GM18951 (cell line): ENCODE data around the gene CCNY.
"Not testable (repeated sequence)": the region's sequence is repeated elsewhere in the genome, so short reads cannot be mapped to it uniquely, and the experiment has no call there.

ENCODE experiments used
- POLR2A ChIP-seq: IDR thresholded peaks from 4 replicates; pipeline ENCODE4 v1.6.1; 2011; ENCODE audit warnings: mild to moderate bottlenecking; ENCODE audit not compliant: insufficient read length, insufficient read depth; ENCODE audit errors: extremely low read depth
- in situ Hi-C: fragments of 300-500 bp; cut with MboI; formaldehyde crosslinking; loops from one replicate; pipeline ENCODE4 v1.12.0; 2022; ENCODE audit warnings: low sequenced_read_pairs, mixed read lengths, inconsistent platforms; ENCODE audit not compliant: unreplicated experiment

The CCNY gene

DNA sequence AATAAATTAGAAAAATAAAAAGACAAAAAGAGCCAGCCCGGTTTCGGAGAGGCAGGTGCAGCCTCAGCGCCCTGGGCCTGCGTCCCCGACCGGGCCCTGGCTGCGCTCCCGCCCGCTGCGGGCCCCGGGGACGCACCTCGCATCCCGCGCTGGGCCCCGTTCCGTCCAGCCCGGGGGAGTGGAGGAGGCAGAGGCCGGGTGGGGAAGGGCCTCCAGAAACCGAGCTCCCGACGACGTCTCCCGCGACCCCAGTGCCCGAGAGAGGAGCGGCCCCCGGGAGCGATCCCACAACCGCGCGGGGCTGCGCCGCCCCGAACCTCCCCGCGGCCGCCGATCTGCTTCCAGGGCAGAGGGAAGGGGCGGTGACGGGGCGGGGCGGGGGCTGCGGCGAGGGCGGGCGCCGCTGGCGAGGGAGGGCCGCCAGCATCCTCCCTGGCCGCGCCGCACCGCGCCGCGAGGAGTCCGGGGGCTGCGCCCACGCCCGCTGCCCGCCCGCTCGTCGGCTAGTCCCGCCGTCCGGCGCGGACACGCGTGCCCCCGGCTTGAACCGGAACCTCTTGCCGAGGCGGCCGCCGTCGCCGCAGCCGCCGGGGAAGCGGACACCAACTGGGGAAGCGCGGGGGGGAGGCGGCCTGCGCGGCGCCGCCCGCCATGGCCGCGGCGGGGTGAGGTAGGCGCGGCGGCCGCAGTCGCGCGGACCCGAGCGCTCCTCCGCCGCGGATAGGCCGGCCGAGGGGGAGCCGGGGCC, at the start of gene CCNY:
CCNY (plus strand) TSS at position 426 of the 748 bp plus-strand sequence. CDS start 545 bp downstream, outside the sequence.
- peak; percentile 81 for TF ChIP-seq POLR2A
- in situ Hi-C loops: no loop called here

DNA sequence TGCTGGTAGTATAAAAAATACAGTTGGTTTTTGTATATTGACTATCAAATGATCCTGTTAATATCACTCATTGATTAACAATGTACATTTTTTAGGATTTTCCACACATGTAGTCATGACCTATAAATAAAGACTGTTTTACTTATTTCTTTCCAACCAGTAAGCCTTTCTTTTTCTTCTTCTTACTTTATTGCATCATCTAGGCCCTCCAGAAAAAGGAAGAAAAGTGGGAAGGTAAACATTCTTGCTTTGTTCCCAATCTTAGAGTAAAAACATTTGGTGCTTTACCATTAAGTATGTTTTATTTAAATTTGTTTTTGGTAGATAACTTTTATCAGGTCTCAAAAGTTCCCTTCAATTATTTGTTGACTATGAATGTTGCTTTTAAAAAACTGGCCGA, 47.1 kb upstream of the CCNY start:
- in situ Hi-C loops: no loop called here
- no peak for TF ChIP-seq POLR2A

DNA sequence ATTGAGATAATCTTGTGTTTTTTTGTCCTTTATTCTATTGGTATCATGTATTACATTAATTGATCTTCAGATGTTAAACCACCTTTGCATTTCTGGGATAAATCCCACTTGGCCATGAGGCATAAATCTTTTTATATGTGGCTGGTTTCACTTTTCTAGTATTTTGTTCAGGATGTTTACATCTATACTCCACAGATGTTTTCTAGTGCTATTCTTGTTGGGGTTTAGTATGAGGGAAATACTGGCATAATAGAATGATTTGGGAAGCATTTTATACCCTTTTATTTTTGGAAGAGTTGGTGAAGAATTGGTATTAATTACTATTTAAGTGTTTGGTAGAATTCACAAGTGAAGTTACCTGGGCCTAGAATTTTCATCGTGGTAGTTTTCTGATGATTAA, 41.8 kb upstream of the CCNY start:
- no peak for TF ChIP-seq POLR2A
- in situ Hi-C loops: no loop called here

DNA sequence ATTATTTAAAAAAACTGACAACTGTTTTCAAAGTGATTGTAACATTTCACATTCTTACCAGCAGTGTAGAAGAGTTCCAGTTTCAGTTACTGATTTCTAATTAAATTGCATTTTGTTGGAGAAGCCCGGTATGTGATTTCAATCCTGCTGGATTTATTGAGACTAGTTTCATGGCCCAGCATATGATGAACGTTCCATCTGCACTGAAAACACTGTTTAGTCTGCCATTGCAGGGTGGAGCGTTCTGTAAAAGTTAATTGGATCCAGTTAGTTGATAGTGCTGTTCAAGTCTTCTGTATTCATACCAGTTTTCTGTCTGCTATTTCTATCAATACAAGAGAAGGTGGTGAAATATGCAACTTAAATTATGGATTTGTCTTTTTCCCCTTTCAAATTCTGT, 37.3 kb upstream of the CCNY start:
- no peak for TF ChIP-seq POLR2A
- in situ Hi-C loops: no loop called here

GRCh38 chr10:35300063-35300699, 36.1 kb upstream of the CCNY start:
- in situ Hi-C loops: no loop called here
- no peak for TF ChIP-seq POLR2A

- no peak for TF ChIP-seq POLR2A
- in situ Hi-C loops: no loop called here
Measured at GRCh38 chr10:35304649-35305048, 31.7 kb upstream of the CCNY start.

- no peak for TF ChIP-seq POLR2A
- in situ Hi-C loops: no loop called here
Measured at GRCh38 chr10:35306852-35307251, 29.5 kb upstream of the CCNY start.

DNA sequence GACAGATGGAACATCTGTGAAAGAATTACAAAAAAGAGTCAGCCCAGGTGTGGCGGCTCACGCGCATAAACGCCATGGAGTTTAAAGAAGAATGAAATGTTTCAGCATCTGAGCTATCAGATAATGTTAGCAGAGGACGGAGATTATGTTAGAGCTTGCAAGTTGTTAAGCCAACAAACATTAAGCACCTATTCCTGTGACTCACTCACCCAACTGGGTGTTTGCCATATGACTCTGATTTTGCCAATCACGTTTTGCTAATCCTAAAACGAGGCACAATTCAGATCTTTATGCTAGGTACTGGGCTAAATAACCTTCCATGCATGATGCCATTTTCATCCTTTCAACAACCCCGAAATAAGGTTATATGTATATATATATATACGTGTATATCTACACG, 29.0 kb upstream of the CCNY start:
- in situ Hi-C loops: no loop called here

DNA sequence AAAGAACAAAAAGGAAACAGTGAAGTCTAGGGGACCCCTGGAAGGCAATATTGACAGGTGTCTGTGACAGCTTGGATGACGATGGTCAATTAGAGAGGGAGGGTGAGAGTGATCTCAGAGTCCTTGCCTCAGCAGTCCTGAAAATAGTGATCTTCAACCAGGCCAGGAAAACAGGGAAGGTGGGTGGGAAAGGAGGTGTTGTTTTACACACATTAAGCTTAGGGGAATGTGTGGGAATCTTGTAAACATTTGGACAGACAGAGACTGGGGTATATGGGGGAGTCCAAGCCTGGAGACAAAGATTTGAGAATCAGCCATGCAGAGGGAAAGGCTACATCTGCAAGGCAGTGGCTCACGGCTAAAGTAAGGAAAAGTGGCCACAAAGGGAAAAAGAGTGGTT, 27.5 kb upstream of the CCNY start:
- TF ChIP-seq POLR2A: no peak
- in situ Hi-C loops: no loop called here

More for the DNA sequence above, 29.0 kb upstream of the CCNY start:
- TF ChIP-seq POLR2A: no peak

DNA sequence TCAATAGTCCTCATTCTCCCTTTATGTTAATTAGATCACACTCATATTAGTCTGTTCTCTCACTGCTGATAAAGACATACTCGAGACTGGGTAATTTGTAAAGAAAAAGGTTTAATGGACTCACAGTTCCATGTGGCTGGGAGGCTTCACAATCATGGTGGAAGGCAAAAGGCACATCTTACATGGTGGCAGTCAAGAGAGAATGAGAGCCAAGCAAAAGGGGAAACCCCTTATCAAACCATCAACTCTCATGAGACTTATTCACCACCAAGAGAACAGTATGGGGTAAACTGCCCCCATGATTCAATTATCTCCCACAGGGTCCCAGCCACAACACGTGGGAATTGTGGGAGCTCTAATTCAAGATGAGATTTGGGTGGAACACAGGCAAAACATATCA, 22.2 kb upstream of the CCNY start:
- in situ Hi-C loops: not testable (repeated sequence)

DNA sequence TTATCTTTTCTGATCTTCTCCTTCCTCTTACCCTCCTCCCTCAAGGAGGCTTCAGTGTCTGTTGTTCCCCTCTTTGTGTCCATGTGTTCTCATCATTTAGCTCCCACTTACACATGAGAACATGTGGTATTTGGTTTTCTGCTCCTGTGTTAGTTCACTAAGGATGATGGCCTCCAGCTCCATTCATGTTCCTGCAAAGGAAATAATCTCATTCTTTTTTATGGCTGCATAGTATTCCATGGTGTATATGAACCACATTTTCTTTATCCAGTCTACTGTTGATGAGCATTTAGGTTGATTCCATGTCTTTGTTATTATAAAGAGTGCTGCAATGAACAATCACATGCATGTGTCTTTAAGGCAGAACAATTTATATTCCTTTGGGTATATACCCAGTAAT, 21.1 kb upstream of the CCNY start:
- in situ Hi-C loops: not testable (repeated sequence)

DNA sequence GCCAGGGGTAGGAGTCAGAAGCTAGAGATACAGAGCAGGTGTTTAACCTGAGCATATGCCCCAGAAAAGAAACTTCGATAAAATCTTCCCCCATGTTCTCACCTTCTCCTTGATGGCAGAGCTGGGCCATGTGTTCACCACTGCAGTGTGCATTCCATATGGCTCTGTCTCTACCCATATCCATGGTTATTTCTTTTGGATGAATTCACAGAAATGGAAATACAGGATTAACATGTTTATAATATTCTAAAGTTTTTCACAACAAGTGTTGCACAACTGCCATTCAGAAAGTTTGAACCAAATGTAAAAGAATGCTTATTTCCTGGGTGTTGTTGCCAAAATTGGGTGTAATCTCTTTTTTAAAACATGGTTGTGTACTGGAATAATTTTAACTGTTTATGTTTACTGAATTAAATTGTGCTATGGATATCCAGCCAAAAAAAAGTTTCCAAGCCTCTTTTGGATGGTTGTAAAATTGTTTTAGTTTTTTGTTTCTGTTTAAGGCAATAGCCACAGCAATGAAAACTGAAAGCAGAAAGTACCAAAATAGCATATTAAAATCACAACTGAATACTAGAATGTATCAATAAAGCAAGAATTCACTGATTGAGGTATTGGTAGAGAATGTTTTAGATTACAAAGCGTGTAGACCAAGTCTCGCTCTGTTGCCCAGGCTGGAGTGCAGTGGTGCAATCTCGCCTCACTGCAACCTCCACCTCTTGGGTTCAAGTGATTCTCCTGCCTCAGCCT, 19.9 kb upstream of the CCNY start:
- no peak for TF ChIP-seq POLR2A
- in situ Hi-C loops: no loop called here

DNA sequence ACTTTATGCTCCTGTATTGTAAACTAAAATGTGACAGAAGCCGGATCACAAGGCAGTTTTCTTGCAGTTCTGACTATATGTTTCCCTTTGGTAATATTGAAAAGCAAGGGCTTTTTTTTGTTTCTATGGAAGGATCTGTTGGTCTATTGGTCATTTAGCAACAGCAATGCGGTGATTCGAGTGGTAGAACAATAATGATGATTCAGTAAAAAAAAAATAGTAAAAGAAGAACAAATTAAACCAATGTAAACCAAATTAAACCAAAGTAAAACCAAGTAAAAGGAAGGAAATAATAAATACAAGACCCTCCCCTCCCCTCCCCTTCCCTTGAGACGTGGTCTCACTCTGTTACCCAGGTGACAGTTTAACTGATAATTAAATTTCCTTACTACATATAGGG, 17.8 kb upstream of the CCNY start:
- no peak for TF ChIP-seq POLR2A
- in situ Hi-C loops: no loop called here

- in situ Hi-C loops: no loop called here
Measured at GRCh38 chr10:35320341-35320740, 16.0 kb upstream of the CCNY start.

More at GRCh38 chr10:35320341-35320740, 16.0 kb upstream of the CCNY start:
- TF ChIP-seq POLR2A: no peak
